ENCODE measurements around the gene ERCC3.

ERCC3 gene

GRCh38 chr2:127324635-127325034 is 30.7 kb upstream of the ERCC3 start:
- H3K36me3 ChIP-seq (ENCODE audit: insufficient read depth, low read length): peaks cover 76% of the 10 kb centered on the region
- no peaks in the 10 kb centered on the region for H4K20me1 ChIP-seq (ENCODE audit: insufficient read depth, low read length)
- no peaks in the 10 kb centered on the region for H3K27me3 ChIP-seq (ENCODE audit: insufficient read depth, low read length, poor library complexity)
- no peak overlapping the region for H3K4me2 ChIP-seq (ENCODE audit: insufficient read depth, low read length)
- ATAC-seq (ENCODE audit: insufficient read depth, low read depth) (no peak; the same call in 2 of the 3 replicates), DNase-seq (peak; percentile 15)
- peaks cover 3% of the 10 kb centered on the region for H3K9me3 ChIP-seq (ENCODE audit: insufficient read depth, low read length, severe bottlenecking)
- H3K4me3 ChIP-seq (ENCODE audit: low read depth in 1 of 2, low read length in 2 of 2): no peak overlapping the region
- no peak overlapping the region for H3K9ac ChIP-seq (ENCODE audit: low read depth, low read length)
- H3K79me2 ChIP-seq (ENCODE audit: insufficient read depth, low read length): no peaks in the 10 kb centered on the region
- H3K4me1 ChIP-seq (ENCODE audit: insufficient read depth, low read length): no peaks in the 10 kb centered on the region
- TF ChIP-seq, protein P1, sequence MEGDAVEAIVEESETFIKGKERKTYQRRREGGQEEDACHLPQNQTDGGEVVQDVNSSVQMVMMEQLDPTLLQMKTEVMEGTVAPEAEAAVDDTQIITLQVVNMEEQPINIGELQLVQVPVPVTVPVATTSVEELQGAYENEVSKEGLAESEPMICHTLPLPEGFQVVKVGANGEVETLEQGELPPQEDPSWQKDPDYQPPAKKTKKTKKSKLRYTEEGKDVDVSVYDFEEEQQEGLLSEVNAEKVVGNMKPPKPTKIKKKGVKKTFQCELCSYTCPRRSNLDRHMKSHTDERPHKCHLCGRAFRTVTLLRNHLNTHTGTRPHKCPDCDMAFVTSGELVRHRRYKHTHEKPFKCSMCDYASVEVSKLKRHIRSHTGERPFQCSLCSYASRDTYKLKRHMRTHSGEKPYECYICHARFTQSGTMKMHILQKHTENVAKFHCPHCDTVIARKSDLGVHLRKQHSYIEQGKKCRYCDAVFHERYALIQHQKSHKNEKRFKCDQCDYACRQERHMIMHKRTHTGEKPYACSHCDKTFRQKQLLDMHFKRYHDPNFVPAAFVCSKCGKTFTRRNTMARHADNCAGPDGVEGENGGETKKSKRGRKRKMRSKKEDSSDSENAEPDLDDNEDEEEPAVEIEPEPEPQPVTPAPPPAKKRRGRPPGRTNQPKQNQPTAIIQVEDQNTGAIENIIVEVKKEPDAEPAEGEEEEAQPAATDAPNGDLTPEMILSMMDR (IDR thresholded peaks at IDR 0.05; ENCODE audit: borderline replicate concordance, extremely low read depth, low read length, poor library complexity, severe bottlenecking): peak; percentile 59
- TF ChIP-seq EZH2 (IDR thresholded peaks at IDR 0.05; ENCODE audit: borderline replicate concordance, low read depth, low read length, severe bottlenecking): no peak
- H2AFZ ChIP-seq (ENCODE audit: low read depth, low read length): no peak overlapping the region
- H3K27ac ChIP-seq (ENCODE audit: low read length): no peak overlapping the region

DNA sequence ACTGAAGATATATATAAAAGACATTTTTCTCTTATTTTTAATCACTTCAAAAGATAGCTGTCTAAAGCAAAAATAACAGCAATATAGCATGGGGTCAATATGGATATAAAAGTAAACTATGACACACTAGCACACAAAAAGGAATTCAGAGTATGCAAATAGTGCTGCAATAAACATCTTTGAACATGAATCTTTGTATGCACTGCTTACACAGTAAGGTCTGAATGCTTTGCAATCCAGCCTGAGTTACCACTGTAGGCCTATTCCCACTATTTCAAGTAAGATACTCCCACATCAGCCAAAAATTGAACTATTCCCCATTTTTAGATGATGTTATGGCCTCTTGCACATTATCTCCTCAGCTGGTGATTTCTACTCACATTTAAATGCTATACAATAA is 27.4 kb upstream of the ERCC3 start:
- no peaks in the 10 kb centered on the region for H3K79me2 ChIP-seq (ENCODE audit: insufficient read depth, low read length)
- H3K27ac ChIP-seq (ENCODE audit: low read length): no peak overlapping the region
- no peak overlapping the region for H2AFZ ChIP-seq (ENCODE audit: low read depth, low read length)
- no peak overlapping the region for H3K9ac ChIP-seq (ENCODE audit: low read depth, low read length)
- TF ChIP-seq, protein P1 (IDR thresholded peaks at IDR 0.05; ENCODE audit: borderline replicate concordance, extremely low read depth, low read length, poor library complexity, severe bottlenecking): no peak
- TF ChIP-seq EZH2 (IDR thresholded peaks at IDR 0.05; ENCODE audit: borderline replicate concordance, low read depth, low read length, severe bottlenecking): no peak
- DNase-seq: no peak
- no peak overlapping the region for H3K4me2 ChIP-seq (ENCODE audit: insufficient read depth, low read length)
- no peak for ATAC-seq (ENCODE audit: insufficient read depth, low read depth)
- H3K36me3 ChIP-seq (ENCODE audit: insufficient read depth, low read length): peaks cover 88% of the 10 kb centered on the region
- H3K4me3 ChIP-seq (ENCODE audit: low read depth in 1 of 2, low read length in 2 of 2): no peak overlapping the region
- no peaks in the 10 kb centered on the region for H3K27me3 ChIP-seq (ENCODE audit: insufficient read depth, low read length, poor library complexity)
- no peaks in the 10 kb centered on the region for H4K20me1 ChIP-seq (ENCODE audit: insufficient read depth, low read length)
- no peaks in the 10 kb centered on the region for H3K4me1 ChIP-seq (ENCODE audit: insufficient read depth, low read length)
- peaks cover 3% of the 10 kb centered on the region for H3K9me3 ChIP-seq (ENCODE audit: insufficient read depth, low read length, severe bottlenecking)

DNA sequence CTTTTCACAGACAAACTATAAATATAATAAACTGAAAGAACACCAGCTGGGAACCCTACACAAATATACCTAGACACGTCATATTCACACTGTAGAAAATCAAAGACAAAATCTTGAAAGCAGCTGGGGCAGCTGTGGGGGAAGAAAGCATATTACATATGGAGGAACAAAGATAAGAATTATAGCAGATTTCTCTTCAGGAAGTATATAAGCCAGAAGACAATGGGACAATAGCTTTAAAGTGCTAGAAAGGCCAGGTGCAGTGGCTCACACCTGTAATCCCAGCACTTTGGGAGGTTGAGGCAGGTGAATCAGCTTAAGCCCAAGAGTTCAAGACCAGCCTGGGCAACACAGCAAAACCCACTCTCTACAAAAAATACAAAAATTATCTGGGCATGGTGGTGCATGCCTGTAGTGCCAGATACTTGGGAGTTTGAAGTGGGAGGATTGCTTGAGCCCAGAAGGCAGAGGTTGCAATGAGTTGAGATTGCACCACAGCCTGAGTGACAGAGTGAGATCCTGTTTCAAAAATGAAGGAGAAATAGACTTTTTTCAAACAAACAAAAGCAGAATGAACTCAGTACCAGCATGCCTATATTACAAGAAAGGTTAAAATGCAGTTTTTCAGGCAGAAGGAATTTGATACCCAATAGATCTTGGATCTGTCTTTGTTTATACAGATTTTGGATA is 26.8 kb upstream of the ERCC3 start:
- Histone ChIP-seq H2AFZ (ENCODE audit: low read depth, low read length) (no peak overlapping the region), H4K20me1 (ENCODE audit: insufficient read depth, low read length) (no peaks in the 10 kb centered on the region), H3K27ac (ENCODE audit: low read length) (no peak overlapping the region), H3K36me3 (ENCODE audit: insufficient read depth, low read length) (peaks cover 90% of the 10 kb centered on the region), H3K4me2 (ENCODE audit: insufficient read depth, low read length) (no peak overlapping the region), H3K4me1 (ENCODE audit: insufficient read depth, low read length) (no peaks in the 10 kb centered on the region), H3K79me2 (ENCODE audit: insufficient read depth, low read length) (no peaks in the 10 kb centered on the region), H3K4me3 (ENCODE audit: low read depth in 1 of 2, low read length in 2 of 2) (no peak overlapping the region), H3K9me3 (ENCODE audit: insufficient read depth, low read length, severe bottlenecking) (peaks cover 3% of the 10 kb centered on the region), H3K9ac (ENCODE audit: low read depth, low read length) (no peak overlapping the region), H3K27me3 (ENCODE audit: insufficient read depth, low read length, poor library complexity) (no peaks in the 10 kb centered on the region)
- no peak for ATAC-seq (ENCODE audit: insufficient read depth, low read depth)
- DNase-seq: no peak
- TF ChIP-seq, protein P1 (IDR thresholded peaks at IDR 0.05; ENCODE audit: borderline replicate concordance, extremely low read depth, low read length, poor library complexity, severe bottlenecking): no peak
- no peak for TF ChIP-seq EZH2 (IDR thresholded peaks at IDR 0.05; ENCODE audit: borderline replicate concordance, low read depth, low read length, severe bottlenecking)

Data from DND-41 (cell line).